Retinal pigment epithelial cell (primary cell): ENCODE results near the gene USHBP1.

Source experiments
- DNase-seq: peaks from one replicate; pipeline ENCODE4 v3.0.0-alpha.2; 2010; ENCODE audit warnings: low read depth
- H3K4me3 ChIP-seq: 2 replicates; pipeline ENCODE4 v1.5.1; 2011; ENCODE audit warnings: mild to moderate bottlenecking, low read length, control low read depth, moderate library complexity
- TF ChIP-seq, protein P1 (sequence below): conservative IDR thresholded peaks from 2 replicates; pipeline ENCODE4 v1.5.1; 2011; ENCODE audit warnings: low read depth, low read length, control low read depth, inconsistent platforms

Gene USHBP1

DNA sequence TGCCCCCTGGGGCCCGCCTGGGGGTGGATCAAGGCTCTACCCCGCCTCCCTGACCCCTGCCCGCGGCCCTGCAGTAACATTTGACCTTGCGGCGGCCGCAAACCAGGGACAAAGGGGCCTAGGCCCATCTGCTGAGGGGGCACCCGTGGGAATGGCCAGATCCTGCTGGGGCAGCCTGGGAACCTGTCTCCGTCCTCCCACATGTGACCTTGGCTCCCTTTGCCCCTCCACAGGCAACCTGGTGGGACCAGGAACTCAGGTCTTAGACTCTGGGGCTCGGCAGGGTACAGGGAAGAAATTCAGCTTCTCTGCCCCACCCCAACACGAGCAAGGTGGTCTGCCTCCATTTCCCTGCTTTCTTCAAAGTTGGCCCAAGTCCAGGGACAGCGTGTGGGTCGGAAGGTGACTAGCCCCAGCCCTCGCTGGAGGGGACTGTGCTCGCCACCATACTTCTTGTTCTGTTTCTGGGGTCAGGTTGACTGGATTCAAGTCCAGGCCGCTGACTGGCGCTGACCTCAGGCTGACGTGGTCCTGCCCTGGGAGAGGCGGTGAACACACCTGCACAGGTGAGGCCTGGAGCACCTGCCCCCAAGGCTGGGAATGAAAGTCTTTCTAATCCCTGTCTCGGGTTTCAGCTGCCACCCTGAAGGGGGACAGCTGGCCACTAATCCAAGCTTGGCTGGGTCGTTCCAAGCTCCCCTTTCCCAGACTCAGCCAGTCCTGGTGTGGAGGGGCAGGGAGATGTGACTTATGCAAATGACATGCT, 16.4 kb downstream of the USHBP1 start:
- no peak for DNase-seq
- TF ChIP-seq, protein P1, sequence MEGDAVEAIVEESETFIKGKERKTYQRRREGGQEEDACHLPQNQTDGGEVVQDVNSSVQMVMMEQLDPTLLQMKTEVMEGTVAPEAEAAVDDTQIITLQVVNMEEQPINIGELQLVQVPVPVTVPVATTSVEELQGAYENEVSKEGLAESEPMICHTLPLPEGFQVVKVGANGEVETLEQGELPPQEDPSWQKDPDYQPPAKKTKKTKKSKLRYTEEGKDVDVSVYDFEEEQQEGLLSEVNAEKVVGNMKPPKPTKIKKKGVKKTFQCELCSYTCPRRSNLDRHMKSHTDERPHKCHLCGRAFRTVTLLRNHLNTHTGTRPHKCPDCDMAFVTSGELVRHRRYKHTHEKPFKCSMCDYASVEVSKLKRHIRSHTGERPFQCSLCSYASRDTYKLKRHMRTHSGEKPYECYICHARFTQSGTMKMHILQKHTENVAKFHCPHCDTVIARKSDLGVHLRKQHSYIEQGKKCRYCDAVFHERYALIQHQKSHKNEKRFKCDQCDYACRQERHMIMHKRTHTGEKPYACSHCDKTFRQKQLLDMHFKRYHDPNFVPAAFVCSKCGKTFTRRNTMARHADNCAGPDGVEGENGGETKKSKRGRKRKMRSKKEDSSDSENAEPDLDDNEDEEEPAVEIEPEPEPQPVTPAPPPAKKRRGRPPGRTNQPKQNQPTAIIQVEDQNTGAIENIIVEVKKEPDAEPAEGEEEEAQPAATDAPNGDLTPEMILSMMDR = no peak
- H3K4me3 ChIP-seq = no peak overlapping the region

- TF ChIP-seq, protein P1 = no peak
- DNase-seq = no peak
- H3K4me3 ChIP-seq = peak overlapping the region; percentile 52
These were observed 17.7 kb downstream of the USHBP1 start for GRCh38 chr19:17246681-17247425.

- TF ChIP-seq, protein P1 = no peak
- peak within 1 kb of the TSS; percentile 65 for H3K4me3 ChIP-seq
- no peak for DNase-seq
These were observed 19.0 kb downstream of the USHBP1 start, which contains the start of gene NR2F6 for GRCh38 chr19:17245535-17245984. TSS of gene NR2F6 (minus strand) at chr19:17245919. CDS start at chr19:17245220, 699 bp downstream.

GRCh38 chr19:17244618-17245534, 19.7 kb downstream of the USHBP1 start:
- peak overlapping the region; percentile 65 for H3K4me3 ChIP-seq
- no peak for DNase-seq
- TF ChIP-seq, protein P1 = no peak

DNA sequence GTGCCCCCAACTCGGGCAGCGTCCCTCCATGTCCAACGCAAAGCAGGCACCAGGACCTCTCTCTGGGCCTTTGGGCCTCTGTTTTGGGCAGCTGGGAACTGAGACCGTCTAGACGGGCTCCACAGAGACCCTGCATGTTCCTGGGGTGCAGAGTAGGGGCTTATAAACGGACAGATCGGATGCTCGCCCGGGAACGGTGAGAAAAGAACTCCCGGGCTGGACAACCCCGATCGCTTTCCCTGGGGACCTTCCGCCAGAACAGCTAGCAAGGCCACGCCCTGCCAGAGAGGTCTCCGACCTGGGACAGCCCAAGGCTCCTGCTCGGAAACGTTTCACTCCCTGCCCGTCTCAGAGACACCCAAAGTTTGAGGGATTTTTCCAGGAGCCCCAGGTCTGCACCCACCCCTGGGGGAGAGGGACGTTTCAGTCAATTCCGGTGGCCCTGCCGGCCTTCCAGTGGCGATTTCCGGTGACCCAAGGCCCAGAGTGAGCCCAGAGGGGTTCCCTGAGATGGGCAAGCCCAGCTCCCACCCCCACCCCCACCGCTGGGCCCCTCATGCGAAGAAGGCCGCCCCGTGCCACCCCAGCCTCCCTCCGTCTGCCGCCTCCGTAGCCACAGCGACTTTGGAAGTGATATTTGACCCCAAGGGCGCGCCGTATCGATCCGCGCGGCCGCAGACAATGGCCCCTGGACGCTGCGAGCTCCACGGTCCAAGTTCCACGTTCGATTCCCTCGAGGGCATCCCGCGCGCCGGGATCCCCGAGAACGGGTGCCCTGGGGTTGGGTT, 20.5 kb downstream of the USHBP1 start:
- TF ChIP-seq, protein P1 = no peak
- H3K4me3 ChIP-seq = peak overlapping the region; percentile 65
- DNase-seq = no peak

DNA sequence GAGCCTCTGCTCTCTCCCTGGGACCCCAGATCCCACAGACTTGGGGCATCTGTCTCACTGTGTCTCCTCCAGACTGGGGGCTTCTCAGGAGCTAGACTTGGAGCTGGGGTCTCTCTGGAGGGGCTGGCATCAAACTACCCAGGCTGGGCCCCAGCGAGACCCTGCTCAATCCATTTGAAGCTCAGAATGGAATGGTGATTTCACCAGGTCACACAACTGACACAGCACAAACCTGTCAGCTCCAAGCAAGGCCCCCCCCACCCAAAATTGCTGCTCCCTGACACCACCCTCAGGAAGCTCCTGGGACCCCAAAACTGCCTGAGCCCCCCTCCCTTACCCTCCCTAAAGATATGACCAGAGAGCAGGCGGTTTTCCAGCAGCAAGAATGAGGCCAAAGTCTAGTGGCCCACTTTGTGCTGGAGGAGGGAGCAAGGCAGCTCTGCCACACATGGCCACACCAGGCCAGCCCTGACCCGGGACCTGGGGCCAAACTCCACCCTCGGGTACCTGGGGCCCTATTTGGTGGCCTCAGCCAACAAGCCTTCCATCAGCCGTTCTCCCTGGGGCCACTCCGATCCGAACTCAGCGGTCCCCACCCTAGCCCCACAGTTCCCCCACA, 21.2 kb downstream of the USHBP1 start:
- no peak for DNase-seq
- peak overlapping the region; percentile 65 for H3K4me3 ChIP-seq
- TF ChIP-seq, protein P1 = no peak
